ENCODE data around the gene ZBTB20.
A peak's percentile ranks its signal among the peaks of the same experiment; 100 is the strongest.

ZBTB20 gene

DNA sequence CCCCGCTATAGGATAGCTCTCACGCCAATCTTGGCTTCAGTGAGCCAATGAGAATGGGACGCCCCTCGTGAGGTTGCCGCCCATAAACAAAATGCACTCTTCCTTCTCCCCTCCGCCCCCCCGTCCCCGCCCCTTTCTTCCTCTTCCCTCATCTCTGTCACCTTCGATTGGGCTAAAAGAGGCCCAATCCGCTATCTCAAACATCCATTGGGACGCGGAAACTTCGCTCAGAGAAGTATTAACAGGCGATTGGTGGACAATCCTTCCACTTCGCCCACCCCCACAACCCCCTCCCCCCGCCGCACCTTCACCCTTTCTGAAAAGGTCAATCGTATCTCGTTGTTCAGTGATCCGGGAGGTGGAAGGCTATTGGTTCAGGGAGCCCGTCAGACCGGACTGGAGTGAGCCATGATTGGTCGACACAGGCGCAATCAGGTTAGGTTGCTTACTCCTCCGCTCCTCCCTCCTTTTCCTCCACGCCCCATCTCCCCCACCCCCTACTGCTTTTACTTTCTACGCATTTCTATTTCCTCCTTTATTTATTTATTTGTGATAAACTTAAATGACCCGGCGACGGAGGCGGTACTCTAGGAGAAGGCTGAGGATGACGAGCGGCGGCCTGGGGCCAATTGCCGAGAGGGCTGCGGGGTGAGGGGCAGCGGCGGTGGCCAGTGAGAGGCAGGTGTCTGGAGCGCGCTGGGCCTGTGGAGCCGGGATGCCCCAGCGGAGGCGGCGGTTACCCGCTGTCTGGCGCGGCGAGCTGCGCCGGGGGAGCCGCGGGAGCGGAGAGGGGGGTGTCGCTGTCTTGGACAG, 447 bp upstream of the ZBTB20 start:
- peak overlapping the region; percentile 75 for H3K9ac ChIP-seq (ENCODE audit: low read length)
- H3K9me3 ChIP-seq (ENCODE audit: insufficient read depth, low read length), result no peaks in the 10 kb centered on the region
- peak overlapping the region; percentile 82 for H2AFZ ChIP-seq (ENCODE audit: low read depth, low read length, severe bottlenecking)
- H4K20me1 ChIP-seq (ENCODE audit: low read depth, low read length), result no peaks in the 10 kb centered on the region
- peak overlapping the region; percentile 88 for H3K4me3 ChIP-seq (ENCODE audit: insufficient read depth, low read length, poor library complexity, severe bottlenecking)
- H3F3A ChIP-seq (ENCODE audit: insufficient read depth), result no peaks in the 10 kb centered on the region
- peak overlapping the region; percentile 66 for H3K27ac ChIP-seq (ENCODE audit: low read depth, low read length)
- H3K9me2 ChIP-seq (replicated peaks; ENCODE audit: insufficient read depth, low read length), result no peaks in the 10 kb centered on the region
- TF ChIP-seq CTCF (IDR thresholded peaks at IDR 0.05; ENCODE audit: insufficient read depth, low read length, poor library complexity, severe bottlenecking) (no peak), EZH2phosphoT487 (conservative IDR thresholded peaks at IDR 0.05; ENCODE audit: low read length) (no peak)
- no peaks in the 10 kb centered on the region for H3K36me3 ChIP-seq (ENCODE audit: low read length)
- H3K79me2 ChIP-seq (ENCODE audit: insufficient read depth, low read length), result no peaks in the 10 kb centered on the region
- no peaks in the 10 kb centered on the region for H3K27me3 ChIP-seq (ENCODE audit: low read length)
- peak overlapping the region; percentile 84 for H3K4me2 ChIP-seq (ENCODE audit: low read depth, low read length, poor library complexity, severe bottlenecking)

DNA sequence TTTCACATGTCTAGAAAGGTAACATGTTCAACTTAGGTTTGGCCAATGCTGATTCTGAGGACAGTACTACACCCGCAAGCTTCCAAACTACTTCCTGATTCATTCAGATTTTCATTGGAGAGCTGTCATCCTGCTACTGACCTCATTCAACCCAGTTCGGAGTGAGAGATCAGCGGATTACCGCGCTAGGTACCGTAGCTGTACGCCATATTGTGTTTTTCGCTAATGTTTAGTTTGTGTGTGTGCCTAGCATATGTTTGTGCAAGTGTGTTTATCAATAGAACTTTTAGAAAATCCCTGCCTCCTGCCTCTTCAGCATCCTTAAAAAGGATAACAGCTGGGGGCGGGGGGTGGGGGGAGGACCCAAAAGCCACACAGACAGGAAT, 1.1 kb downstream of the ZBTB20 start:
- no peaks in the 10 kb centered on the region for H4K20me1 ChIP-seq (ENCODE audit: low read depth, low read length)
- no peaks in the 10 kb centered on the region for H3K79me2 ChIP-seq (ENCODE audit: insufficient read depth, low read length)
- H3F3A ChIP-seq (ENCODE audit: insufficient read depth), result no peaks in the 10 kb centered on the region
- no peaks in the 10 kb centered on the region for H3K9me2 ChIP-seq (replicated peaks; ENCODE audit: insufficient read depth, low read length)
- H3K27ac ChIP-seq (ENCODE audit: low read depth, low read length), result peak overlapping the region; percentile 34
- H3K4me2 ChIP-seq (ENCODE audit: low read depth, low read length, poor library complexity, severe bottlenecking), result peak overlapping the region; percentile 89
- TF ChIP-seq CTCF (IDR thresholded peaks at IDR 0.05; ENCODE audit: insufficient read depth, low read length, poor library complexity, severe bottlenecking) (no peak), EZH2phosphoT487 (conservative IDR thresholded peaks at IDR 0.05; ENCODE audit: low read length) (no peak)
- H3K27me3 ChIP-seq (ENCODE audit: low read length), result no peaks in the 10 kb centered on the region
- no peaks in the 10 kb centered on the region for H3K9me3 ChIP-seq (ENCODE audit: insufficient read depth, low read length)
- H3K36me3 ChIP-seq (ENCODE audit: low read length), result no peaks in the 10 kb centered on the region
- H3K9ac ChIP-seq (ENCODE audit: low read length), result peak overlapping the region; percentile 68
- peak overlapping the region; percentile 89 for H2AFZ ChIP-seq (ENCODE audit: low read depth, low read length, severe bottlenecking)
- H3K4me3 ChIP-seq (ENCODE audit: insufficient read depth, low read length, poor library complexity, severe bottlenecking), result peak overlapping the region; percentile 88

- H2AFZ ChIP-seq (ENCODE audit: low read depth, low read length, severe bottlenecking), result no peak overlapping the region
- no peaks in the 10 kb centered on the region for H3K36me3 ChIP-seq (ENCODE audit: low read length)
- no peaks in the 10 kb centered on the region for H3F3A ChIP-seq (ENCODE audit: insufficient read depth)
- H3K27me3 ChIP-seq (ENCODE audit: low read length), result no peaks in the 10 kb centered on the region
- H3K27ac ChIP-seq (ENCODE audit: low read depth, low read length), result no peak overlapping the region
- no peak overlapping the region for H3K4me3 ChIP-seq (ENCODE audit: insufficient read depth, low read length, poor library complexity, severe bottlenecking)
- no peaks in the 10 kb centered on the region for H3K79me2 ChIP-seq (ENCODE audit: insufficient read depth, low read length)
- no peak overlapping the region for H3K4me2 ChIP-seq (ENCODE audit: low read depth, low read length, poor library complexity, severe bottlenecking)
- TF ChIP-seq CTCF (IDR thresholded peaks at IDR 0.05; ENCODE audit: insufficient read depth, low read length, poor library complexity, severe bottlenecking), result no peak
- no peak overlapping the region for H3K9ac ChIP-seq (ENCODE audit: low read length)
- H3K9me3 ChIP-seq (ENCODE audit: insufficient read depth, low read length), result no peaks in the 10 kb centered on the region
- H4K20me1 ChIP-seq (ENCODE audit: low read depth, low read length), result peaks cover 5% of the 10 kb centered on the region; the same call in 1 of the 2 replicates
- H3K9me2 ChIP-seq (replicated peaks; ENCODE audit: insufficient read depth, low read length), result no peaks in the 10 kb centered on the region
Measured at GRCh38 chr3:115141033-115141757, 5.9 kb downstream of the ZBTB20 start.

All from SU-DHL-6 (cell line).